Effector CD4-positive, alpha-beta T cell (primary cell): Measurements from ENCODE around the gene RAD9A.
A peak's percentile ranks its signal among the peaks of the same experiment; 100 is the strongest.

Experiments
- DNase-seq: peaks from one replicate; pipeline ENCODE4 v3.0.0-alpha.2; 2020

The RAD9A gene

GRCh38 chr11:67428052-67429001 lies 36.5 kb downstream of the RAD9A start, which contains the start of gene RPS6KB2:
TSS of gene RPS6KB2 (plus strand) at chr11:67428494. CDS start at chr11:67428546, 52 bp downstream.
- DNase-seq: peak; percentile 100

GRCh38 chr11:67429038-67429668 lies 37.4 kb downstream of the RAD9A start:
- no peak for DNase-seq

GRCh38 chr11:67429722-67430121 lies 37.9 kb downstream of the RAD9A start:
- DNase-seq: no peak

- no peak for DNase-seq
Measured at GRCh38 chr11:67431346-67432249, 39.8 kb downstream of the RAD9A start.

GRCh38 chr11:67432655-67433349 lies 41.0 kb downstream of the RAD9A start:
- no peak for DNase-seq

- DNase-seq: no peak
Measured at GRCh38 chr11:67433536-67434394, 42.0 kb downstream of the RAD9A start.

GRCh38 chr11:67434395-67434881 lies 42.7 kb downstream of the RAD9A start:
- no peak for DNase-seq

- no peak for DNase-seq
Measured at GRCh38 chr11:67435031-67435726, 43.4 kb downstream of the RAD9A start.

- no peak for DNase-seq
Measured at GRCh38 chr11:67435727-67436458, 44.1 kb downstream of the RAD9A start.

- no peak for DNase-seq
Measured at GRCh38 chr11:67436459-67437081, 44.8 kb downstream of the RAD9A start.

- peak; percentile 71 for DNase-seq
Measured at GRCh38 chr11:67437082-67437808, 45.5 kb downstream of the RAD9A start, which contains the start of gene PTPRCAP. TSS of gene PTPRCAP (minus strand) at chr11:67437682. CDS start at chr11:67437619, 63 bp downstream.

- no peak for DNase-seq
Measured at GRCh38 chr11:67437809-67438157, 46.0 kb downstream of the RAD9A start.

- DNase-seq: peak; percentile 71
Measured at GRCh38 chr11:67438158-67438902, 46.5 kb downstream of the RAD9A start.

- no peak for DNase-seq
Measured at GRCh38 chr11:67439321-67440228, 47.8 kb downstream of the RAD9A start.

- DNase-seq: no peak
Measured at GRCh38 chr11:67440229-67441097, 48.7 kb downstream of the RAD9A start.
